WTC11 (cell line): ENCODE data around the gene NT5C1A.

Source experiments
- E2F4 ChIP-seq: sonication (generic); formaldehyde crosslinking; IDR thresholded peaks from 2 replicates; pipeline ENCODE4 v1.8.1; 2022; ENCODE audit warnings: low read depth, mild to moderate bottlenecking, moderate library complexity, missing genetic modification reagents, borderline replicate concordance
- ETV6 ChIP-seq: sonication (generic); formaldehyde crosslinking; IDR thresholded peaks from 2 replicates; pipeline ENCODE4 v1.8.1; 2022; ENCODE audit warnings: mild to moderate bottlenecking, missing genetic modification reagents
- NFYB ChIP-seq: sonication (generic); formaldehyde crosslinking; conservative IDR thresholded peaks from 2 replicates; pipeline ENCODE4 v1.8.0; 2022; ENCODE audit warnings: low read depth, missing genetic modification reagents
- NR3C1 ChIP-seq: sonication (generic); formaldehyde crosslinking; conservative IDR thresholded peaks from 2 replicates; pipeline ENCODE4 v1.8.1; 2023; ENCODE audit warnings: low read depth, mild to moderate bottlenecking, missing genetic modification reagents
- SMAD4 ChIP-seq: sonication (generic); formaldehyde crosslinking; IDR thresholded peaks from 2 replicates; pipeline ENCODE4 v1.8.0; 2022; ENCODE audit warnings: mild to moderate bottlenecking, missing genetic modification reagents
- USF2 ChIP-seq: sonication (generic); formaldehyde crosslinking; IDR thresholded peaks from 2 replicates; pipeline ENCODE4 v1.8.1; 2023; ENCODE audit warnings: mild to moderate bottlenecking, missing genetic modification reagents, moderate library complexity
- ZNF121 ChIP-seq: sonication (generic); formaldehyde crosslinking; IDR thresholded peaks from 2 replicates; pipeline ENCODE4 v1.8.0; 2023; ENCODE audit warnings: missing genetic modification reagents
- ZNF232 ChIP-seq: sonication (generic); formaldehyde crosslinking; IDR thresholded peaks from 2 replicates; pipeline ENCODE4 v1.8.0; 2022; ENCODE audit warnings: mild to moderate bottlenecking, missing genetic modification reagents
- TF ChIP-seq, protein P1 (sequence below): fragments of 200-600 bp; IDR thresholded peaks from 2 replicates; pipeline ENCODE4 v1.8.0; 2022; ENCODE audit warnings: antibody characterized with exemption
- TF ChIP-seq, protein P2 (sequence below): sonication (generic); formaldehyde crosslinking; IDR thresholded peaks from 2 replicates; pipeline ENCODE4 v1.8.1; 2023; ENCODE audit warnings: mild to moderate bottlenecking, missing genetic modification reagents
- TF ChIP-seq, protein P3 (sequence below): sonication (generic); formaldehyde crosslinking; IDR thresholded peaks from 2 replicates; pipeline ENCODE4 v1.8.1; 2022; ENCODE audit warnings: missing genetic modification reagents, borderline replicate concordance
- TF ChIP-seq, protein P4 (sequence below): sonication (generic); formaldehyde crosslinking; IDR thresholded peaks from 2 replicates; pipeline ENCODE4 v1.8.1; 2022; ENCODE audit warnings: mild to moderate bottlenecking, missing genetic modification reagents, moderate library complexity, borderline replicate concordance
- TF ChIP-seq, protein P5 (sequence below): sonication (generic); formaldehyde crosslinking; IDR thresholded peaks from 2 replicates; pipeline ENCODE4 v1.8.1; 2023; ENCODE audit warnings: mild to moderate bottlenecking, moderate library complexity, missing genetic modification reagents

- TF ChIP-seq, protein P1, sequence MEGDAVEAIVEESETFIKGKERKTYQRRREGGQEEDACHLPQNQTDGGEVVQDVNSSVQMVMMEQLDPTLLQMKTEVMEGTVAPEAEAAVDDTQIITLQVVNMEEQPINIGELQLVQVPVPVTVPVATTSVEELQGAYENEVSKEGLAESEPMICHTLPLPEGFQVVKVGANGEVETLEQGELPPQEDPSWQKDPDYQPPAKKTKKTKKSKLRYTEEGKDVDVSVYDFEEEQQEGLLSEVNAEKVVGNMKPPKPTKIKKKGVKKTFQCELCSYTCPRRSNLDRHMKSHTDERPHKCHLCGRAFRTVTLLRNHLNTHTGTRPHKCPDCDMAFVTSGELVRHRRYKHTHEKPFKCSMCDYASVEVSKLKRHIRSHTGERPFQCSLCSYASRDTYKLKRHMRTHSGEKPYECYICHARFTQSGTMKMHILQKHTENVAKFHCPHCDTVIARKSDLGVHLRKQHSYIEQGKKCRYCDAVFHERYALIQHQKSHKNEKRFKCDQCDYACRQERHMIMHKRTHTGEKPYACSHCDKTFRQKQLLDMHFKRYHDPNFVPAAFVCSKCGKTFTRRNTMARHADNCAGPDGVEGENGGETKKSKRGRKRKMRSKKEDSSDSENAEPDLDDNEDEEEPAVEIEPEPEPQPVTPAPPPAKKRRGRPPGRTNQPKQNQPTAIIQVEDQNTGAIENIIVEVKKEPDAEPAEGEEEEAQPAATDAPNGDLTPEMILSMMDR: no peak
- TF ChIP-seq USF2 (no peak), E2F4 (CRISPR knock-in tag) (no peak), NR3C1 (no peak), NFYB (no peak), SMAD4 (CRISPR knock-in tag) (no peak), ZNF232 (CRISPR knock-in tag) (no peak), ZNF121 (CRISPR knock-in tag) (no peak), ETV6 (CRISPR knock-in tag) (no peak)
- TF ChIP-seq, protein P2, sequence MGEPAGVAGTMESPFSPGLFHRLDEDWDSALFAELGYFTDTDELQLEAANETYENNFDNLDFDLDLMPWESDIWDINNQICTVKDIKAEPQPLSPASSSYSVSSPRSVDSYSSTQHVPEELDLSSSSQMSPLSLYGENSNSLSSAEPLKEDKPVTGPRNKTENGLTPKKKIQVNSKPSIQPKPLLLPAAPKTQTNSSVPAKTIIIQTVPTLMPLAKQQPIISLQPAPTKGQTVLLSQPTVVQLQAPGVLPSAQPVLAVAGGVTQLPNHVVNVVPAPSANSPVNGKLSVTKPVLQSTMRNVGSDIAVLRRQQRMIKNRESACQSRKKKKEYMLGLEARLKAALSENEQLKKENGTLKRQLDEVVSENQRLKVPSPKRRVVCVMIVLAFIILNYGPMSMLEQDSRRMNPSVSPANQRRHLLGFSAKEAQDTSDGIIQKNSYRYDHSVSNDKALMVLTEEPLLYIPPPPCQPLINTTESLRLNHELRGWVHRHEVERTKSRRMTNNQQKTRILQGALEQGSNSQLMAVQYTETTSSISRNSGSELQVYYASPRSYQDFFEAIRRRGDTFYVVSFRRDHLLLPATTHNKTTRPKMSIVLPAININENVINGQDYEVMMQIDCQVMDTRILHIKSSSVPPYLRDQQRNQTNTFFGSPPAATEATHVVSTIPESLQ: no peak
- TF ChIP-seq, protein P3, sequence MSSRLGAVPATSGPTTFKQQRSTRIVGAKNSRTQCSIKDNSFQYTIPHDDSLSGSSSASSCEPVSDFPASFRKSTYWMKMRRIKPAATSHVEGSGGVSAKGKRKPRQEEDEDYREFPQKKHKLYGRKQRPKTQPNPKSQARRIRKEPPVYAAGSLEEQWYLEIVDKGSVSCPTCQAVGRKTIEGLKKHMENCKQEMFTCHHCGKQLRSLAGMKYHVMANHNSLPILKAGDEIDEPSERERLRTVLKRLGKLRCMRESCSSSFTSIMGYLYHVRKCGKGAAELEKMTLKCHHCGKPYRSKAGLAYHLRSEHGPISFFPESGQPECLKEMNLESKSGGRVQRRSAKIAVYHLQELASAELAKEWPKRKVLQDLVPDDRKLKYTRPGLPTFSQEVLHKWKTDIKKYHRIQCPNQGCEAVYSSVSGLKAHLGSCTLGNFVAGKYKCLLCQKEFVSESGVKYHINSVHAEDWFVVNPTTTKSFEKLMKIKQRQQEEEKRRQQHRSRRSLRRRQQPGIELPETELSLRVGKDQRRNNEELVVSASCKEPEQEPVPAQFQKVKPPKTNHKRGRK (CRISPR knock-in tag): no peak
- TF ChIP-seq, protein P4, sequence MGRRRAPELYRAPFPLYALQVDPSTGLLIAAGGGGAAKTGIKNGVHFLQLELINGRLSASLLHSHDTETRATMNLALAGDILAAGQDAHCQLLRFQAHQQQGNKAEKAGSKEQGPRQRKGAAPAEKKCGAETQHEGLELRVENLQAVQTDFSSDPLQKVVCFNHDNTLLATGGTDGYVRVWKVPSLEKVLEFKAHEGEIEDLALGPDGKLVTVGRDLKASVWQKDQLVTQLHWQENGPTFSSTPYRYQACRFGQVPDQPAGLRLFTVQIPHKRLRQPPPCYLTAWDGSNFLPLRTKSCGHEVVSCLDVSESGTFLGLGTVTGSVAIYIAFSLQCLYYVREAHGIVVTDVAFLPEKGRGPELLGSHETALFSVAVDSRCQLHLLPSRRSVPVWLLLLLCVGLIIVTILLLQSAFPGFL (CRISPR knock-in tag): no peak
- TF ChIP-seq, protein P5, sequence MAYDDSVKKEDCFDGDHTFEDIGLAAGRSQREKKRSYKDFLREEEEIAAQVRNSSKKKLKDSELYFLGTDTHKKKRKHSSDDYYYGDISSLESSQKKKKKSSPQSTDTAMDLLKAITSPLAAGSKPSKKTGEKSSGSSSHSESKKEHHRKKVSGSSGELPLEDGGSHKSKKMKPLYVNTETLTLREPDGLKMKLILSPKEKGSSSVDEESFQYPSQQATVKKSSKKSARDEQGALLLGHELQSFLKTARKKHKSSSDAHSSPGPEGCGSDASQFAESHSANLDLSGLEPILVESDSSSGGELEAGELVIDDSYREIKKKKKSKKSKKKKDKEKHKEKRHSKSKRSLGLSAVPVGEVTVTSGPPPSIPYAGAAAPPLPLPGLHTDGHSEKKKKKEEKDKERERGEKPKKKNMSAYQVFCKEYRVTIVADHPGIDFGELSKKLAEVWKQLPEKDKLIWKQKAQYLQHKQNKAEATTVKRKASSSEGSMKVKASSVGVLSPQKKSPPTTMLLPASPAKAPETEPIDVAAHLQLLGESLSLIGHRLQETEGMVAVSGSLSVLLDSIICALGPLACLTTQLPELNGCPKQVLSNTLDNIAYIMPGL (CRISPR knock-in tag): no peak
These were observed 12.4 kb downstream of the NT5C1A start for GRCh38 chr1:39659538-39659937.
